PC-9 (cell line): ENCODE measurements around the gene APOBEC3C.
A peak's percentile ranks its signal among the peaks of the same experiment; 100 is the strongest.
"Not testable (repeated sequence)": the region's sequence is repeated elsewhere in the genome, so short reads cannot be mapped to it uniquely, and the experiment has no call there.

Source experiments
- EZH2 ChIP-seq: fragments of 200-600 bp; sonication (generic); IDR thresholded peaks from 2 replicates; pipeline ENCODE4 v1.8.0; 2017; ENCODE audit warnings: antibody characterized with exemption, low read depth
- TF ChIP-seq, protein P1 (sequence below): fragments of 200-600 bp; sonication (generic); conservative IDR thresholded peaks from 2 replicates; pipeline ENCODE4 v1.6.1; 2017; ENCODE audit warnings: mixed run types, antibody characterized with exemption, mild to moderate bottlenecking, moderate library complexity

GRCh38 chr22:39066442-39067276 is 52.6 kb downstream of the APOBEC3C start:
- TF ChIP-seq, protein P1, sequence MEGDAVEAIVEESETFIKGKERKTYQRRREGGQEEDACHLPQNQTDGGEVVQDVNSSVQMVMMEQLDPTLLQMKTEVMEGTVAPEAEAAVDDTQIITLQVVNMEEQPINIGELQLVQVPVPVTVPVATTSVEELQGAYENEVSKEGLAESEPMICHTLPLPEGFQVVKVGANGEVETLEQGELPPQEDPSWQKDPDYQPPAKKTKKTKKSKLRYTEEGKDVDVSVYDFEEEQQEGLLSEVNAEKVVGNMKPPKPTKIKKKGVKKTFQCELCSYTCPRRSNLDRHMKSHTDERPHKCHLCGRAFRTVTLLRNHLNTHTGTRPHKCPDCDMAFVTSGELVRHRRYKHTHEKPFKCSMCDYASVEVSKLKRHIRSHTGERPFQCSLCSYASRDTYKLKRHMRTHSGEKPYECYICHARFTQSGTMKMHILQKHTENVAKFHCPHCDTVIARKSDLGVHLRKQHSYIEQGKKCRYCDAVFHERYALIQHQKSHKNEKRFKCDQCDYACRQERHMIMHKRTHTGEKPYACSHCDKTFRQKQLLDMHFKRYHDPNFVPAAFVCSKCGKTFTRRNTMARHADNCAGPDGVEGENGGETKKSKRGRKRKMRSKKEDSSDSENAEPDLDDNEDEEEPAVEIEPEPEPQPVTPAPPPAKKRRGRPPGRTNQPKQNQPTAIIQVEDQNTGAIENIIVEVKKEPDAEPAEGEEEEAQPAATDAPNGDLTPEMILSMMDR: 0 out of 2 replicates have a peak, but pooled peaks have one; percentile 18
- TF ChIP-seq EZH2: not testable (repeated sequence)
